ENCODE results near the gene FERD3L. TPM values are rescaled to one million over a fixed set of nuclear protein-coding genes. Genes with fewer than 3 reads are reported as not detected.

Gene FERD3L
- total RNA-seq, 1 donor from 2014 or later = not detected

DNA sequence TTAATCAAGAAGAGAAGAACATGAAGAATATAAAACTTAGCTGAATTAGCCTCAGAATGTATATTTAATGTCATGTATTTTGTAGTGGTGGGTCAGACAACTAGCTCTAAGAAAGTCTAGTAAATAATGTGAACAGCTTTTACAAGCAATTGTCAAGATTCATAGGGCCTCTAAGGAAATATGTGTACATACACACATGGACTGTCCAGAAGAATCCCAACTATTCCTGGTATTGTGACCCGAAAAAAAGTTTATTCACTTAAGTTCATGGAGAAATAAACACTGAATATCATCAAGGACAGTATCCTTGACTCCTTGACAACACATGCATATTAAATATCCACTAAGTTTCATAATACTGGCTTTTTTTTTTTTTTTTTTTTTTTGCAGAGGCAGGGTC is 16.4 kb downstream of the FERD3L start:
- no peak for TF ChIP-seq CTCF (conservative IDR thresholded peaks at IDR 0.05; ENCODE audit: low read depth, low read length)
- no peak for DNase-seq (ENCODE audit: low read depth)
- no peak overlapping the region for H3K4me3 ChIP-seq (ENCODE audit: low read depth, low read length)

- peak; percentile 89 for TF ChIP-seq CTCF (conservative IDR thresholded peaks at IDR 0.05; ENCODE audit: low read depth, low read length)
- peak; percentile 12 for DNase-seq (ENCODE audit: low read depth)
- H3K4me3 ChIP-seq (ENCODE audit: low read depth, low read length) = no peak overlapping the region
Observed at GRCh38 chr7:19121977-19122588, 23.1 kb downstream of the FERD3L start.

DNA sequence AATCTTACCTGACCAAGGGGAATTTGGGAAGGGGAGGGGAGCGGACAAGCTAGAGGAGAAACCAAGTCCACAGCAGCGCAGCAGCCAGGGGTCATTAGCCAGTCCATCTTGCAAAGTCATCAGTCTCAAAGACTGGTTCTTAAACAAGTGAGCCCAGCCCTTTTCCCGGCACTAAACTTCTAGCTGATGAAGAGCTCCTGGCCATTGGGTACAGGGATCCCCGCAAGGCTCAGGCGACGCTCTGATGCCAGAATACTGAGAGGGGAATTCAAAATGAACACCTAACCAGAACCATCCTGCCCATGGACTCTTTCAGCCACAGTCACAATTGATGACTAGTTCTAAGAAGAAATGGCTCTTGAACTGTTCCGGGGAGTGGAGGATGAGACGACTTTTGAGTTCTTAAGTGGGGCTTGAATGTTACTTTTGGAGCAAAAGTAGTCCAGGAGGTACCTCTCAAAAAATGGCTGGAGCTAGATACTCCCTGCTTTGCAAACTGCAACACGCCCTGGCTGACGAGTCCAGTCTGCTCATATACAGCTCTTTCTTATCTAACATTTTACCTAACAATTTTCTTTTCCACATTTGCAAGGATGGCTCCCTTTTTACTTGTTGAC is 25.2 kb downstream of the FERD3L start:
- DNase-seq (ENCODE audit: low read depth) = no peak
- TF ChIP-seq CTCF (conservative IDR thresholded peaks at IDR 0.05; ENCODE audit: low read depth, low read length) = no peak
- H3K4me3 ChIP-seq (ENCODE audit: low read depth, low read length) = no peak overlapping the region

DNA sequence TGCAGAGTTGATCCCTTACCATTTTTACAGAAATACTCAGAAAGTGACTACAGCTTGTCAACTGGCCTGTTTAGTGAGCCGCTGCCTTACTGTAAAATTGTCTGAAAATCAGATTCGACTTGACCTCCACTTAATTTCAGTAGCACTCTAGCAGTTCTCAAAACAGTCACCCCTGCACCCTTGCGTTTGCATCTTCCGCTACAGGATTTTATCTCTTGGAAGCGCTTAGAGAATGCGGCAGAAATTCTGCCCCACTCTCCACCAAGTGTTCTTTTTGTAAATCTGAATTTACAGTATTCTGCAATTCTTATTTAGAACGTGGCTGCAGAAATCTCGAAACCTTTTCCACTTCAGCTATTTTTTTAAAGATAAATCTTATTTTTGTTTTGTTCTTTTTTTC is 25.8 kb downstream of the FERD3L start:
- H3K4me3 ChIP-seq (ENCODE audit: low read depth, low read length) = no peak overlapping the region
- no peak for TF ChIP-seq CTCF (conservative IDR thresholded peaks at IDR 0.05; ENCODE audit: low read depth, low read length)
- no peak for DNase-seq (ENCODE audit: low read depth)

- DNase-seq (ENCODE audit: low read depth) = no peak
- no peak for TF ChIP-seq CTCF (conservative IDR thresholded peaks at IDR 0.05; ENCODE audit: low read depth, low read length)
- H3K4me3 ChIP-seq (ENCODE audit: low read depth, low read length) = no peak overlapping the region
Observed at GRCh38 chr7:19118636-19119371, 26.4 kb downstream of the FERD3L start.

DNA sequence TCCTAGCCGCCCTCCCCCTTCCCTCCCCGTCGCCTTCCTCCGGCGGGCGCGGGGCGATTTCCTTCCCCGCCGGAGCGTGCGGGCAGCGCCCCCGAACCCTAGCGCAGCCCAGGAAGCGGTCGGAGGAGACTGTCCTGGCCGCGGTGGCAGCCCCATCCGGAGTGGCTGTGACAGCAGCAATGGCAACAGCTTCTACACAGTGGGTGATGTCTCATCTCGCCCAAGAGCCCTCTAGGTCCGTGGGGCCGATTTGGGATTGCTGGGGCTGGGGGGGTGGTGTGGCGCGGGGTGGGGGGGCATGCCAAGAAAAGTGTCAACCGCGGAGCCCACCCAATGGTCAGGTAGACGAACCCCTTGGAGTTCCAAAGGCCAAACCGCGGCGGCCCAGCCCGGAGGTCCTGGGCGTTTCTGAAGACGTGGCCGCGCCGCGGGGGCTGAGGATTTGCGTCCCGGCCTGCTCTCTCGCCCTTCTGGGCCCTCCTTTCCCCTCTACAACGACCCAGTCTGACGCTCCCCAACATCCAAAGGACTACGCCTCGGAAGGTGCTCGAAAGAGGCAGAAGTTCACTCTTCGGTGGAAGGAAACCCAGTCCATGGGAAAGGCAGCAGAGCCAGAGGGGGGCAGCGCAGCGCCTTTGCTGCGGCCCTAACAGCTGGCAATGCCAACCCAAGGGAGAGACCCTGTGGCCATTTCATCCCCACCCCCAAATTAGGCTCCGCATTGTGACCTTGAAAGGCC is 27.2 kb downstream of the FERD3L start:
- TF ChIP-seq CTCF (conservative IDR thresholded peaks at IDR 0.05; ENCODE audit: low read depth, low read length) = no peak
- no peak overlapping the region for H3K4me3 ChIP-seq (ENCODE audit: low read depth, low read length)
- no peak for DNase-seq (ENCODE audit: low read depth)

All from epithelial cell of proximal tubule (primary cell).